ENCODE data around the gene COQ8A.

Gene COQ8A

DNA sequence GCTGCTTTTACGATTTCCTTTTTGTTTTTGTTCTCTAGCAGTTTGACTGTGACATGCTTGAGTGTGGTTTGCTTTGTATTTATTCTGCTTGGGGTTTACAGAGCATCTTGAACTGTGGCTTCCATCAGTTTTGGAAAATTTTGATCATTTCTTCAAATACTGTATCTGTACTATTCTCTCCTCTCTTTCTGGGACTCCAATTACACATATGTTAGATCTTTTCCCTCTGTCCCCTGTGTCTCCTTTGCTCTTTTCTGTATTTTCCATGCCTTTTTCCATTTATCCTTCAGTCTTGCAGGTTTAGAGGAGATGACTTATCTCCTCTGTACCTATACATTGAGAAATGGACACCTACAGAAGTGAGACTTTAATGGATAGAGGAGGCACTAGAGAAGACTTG, 31.7 kb downstream of the COQ8A start:
- Histone ChIP-seq H3K9me3 (ENCODE audit: low read length) (no peaks in the 10 kb centered on the region), H3K27me3 (ENCODE audit: insufficient read depth, low read length) (no peaks in the 10 kb centered on the region), H3K27ac (ENCODE audit: low read depth, low read length, poor library complexity, severe bottlenecking) (no peak overlapping the region), H3K4me2 (ENCODE audit: low read length) (no peak overlapping the region), H2AFZ (ENCODE audit: low read length) (no peak overlapping the region), H3K4me3 (ENCODE audit: low read depth, low read length, poor library complexity, severe bottlenecking) (no peak overlapping the region), H3K9me2 (ENCODE audit: low read depth, low read length) (no peaks in the 10 kb centered on the region), H3K9ac (ENCODE audit: low read length) (no peak overlapping the region), H3K79me2 (ENCODE audit: insufficient read depth, low read length) (no peaks in the 10 kb centered on the region), H3K36me3 (ENCODE audit: insufficient read depth, low read length) (peaks cover 7% of the 10 kb centered on the region; the same call in 1 of the 2 replicates), H4K20me1 (ENCODE audit: insufficient read depth, low read length) (no peaks in the 10 kb centered on the region), H3K4me1 (ENCODE audit: insufficient read depth, low read length, severe bottlenecking) (no peaks in the 10 kb centered on the region), H3F3A (ENCODE audit: insufficient read depth, low read length) (no peaks in the 10 kb centered on the region)
- TF ChIP-seq, protein P1, sequence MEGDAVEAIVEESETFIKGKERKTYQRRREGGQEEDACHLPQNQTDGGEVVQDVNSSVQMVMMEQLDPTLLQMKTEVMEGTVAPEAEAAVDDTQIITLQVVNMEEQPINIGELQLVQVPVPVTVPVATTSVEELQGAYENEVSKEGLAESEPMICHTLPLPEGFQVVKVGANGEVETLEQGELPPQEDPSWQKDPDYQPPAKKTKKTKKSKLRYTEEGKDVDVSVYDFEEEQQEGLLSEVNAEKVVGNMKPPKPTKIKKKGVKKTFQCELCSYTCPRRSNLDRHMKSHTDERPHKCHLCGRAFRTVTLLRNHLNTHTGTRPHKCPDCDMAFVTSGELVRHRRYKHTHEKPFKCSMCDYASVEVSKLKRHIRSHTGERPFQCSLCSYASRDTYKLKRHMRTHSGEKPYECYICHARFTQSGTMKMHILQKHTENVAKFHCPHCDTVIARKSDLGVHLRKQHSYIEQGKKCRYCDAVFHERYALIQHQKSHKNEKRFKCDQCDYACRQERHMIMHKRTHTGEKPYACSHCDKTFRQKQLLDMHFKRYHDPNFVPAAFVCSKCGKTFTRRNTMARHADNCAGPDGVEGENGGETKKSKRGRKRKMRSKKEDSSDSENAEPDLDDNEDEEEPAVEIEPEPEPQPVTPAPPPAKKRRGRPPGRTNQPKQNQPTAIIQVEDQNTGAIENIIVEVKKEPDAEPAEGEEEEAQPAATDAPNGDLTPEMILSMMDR (IDR thresholded peaks at IDR 0.05; ENCODE audit: low read length), result no peak
- no peak for TF ChIP-seq EZH2 (IDR thresholded peaks at IDR 0.05; ENCODE audit: borderline replicate concordance, low read length)

GRCh38 chr1:226972931-226973330, 32.8 kb downstream of the COQ8A start:
- H3K9me2 ChIP-seq (ENCODE audit: low read depth, low read length), result no peaks in the 10 kb centered on the region
- no peak overlapping the region for H3K4me2 ChIP-seq (ENCODE audit: low read length)
- no peaks in the 10 kb centered on the region for H3K4me1 ChIP-seq (ENCODE audit: insufficient read depth, low read length, severe bottlenecking)
- H2AFZ ChIP-seq (ENCODE audit: low read length), result no peak overlapping the region
- H3K27me3 ChIP-seq (ENCODE audit: insufficient read depth, low read length), result no peaks in the 10 kb centered on the region
- H3K4me3 ChIP-seq (ENCODE audit: low read depth, low read length, poor library complexity, severe bottlenecking), result no peak overlapping the region
- H3F3A ChIP-seq (ENCODE audit: insufficient read depth, low read length), result no peaks in the 10 kb centered on the region
- no peak overlapping the region for H3K9ac ChIP-seq (ENCODE audit: low read length)
- H3K36me3 ChIP-seq (ENCODE audit: insufficient read depth, low read length), result peaks cover 7% of the 10 kb centered on the region; the same call in 1 of the 2 replicates
- no peak overlapping the region for H3K27ac ChIP-seq (ENCODE audit: low read depth, low read length, poor library complexity, severe bottlenecking)
- no peaks in the 10 kb centered on the region for H3K79me2 ChIP-seq (ENCODE audit: insufficient read depth, low read length)
- no peaks in the 10 kb centered on the region for H4K20me1 ChIP-seq (ENCODE audit: insufficient read depth, low read length)
- TF ChIP-seq, protein P1 (IDR thresholded peaks at IDR 0.05; ENCODE audit: low read length), result no peak
- no peak for TF ChIP-seq EZH2 (IDR thresholded peaks at IDR 0.05; ENCODE audit: borderline replicate concordance, low read length)
- no peaks in the 10 kb centered on the region for H3K9me3 ChIP-seq (ENCODE audit: low read length)

DNA sequence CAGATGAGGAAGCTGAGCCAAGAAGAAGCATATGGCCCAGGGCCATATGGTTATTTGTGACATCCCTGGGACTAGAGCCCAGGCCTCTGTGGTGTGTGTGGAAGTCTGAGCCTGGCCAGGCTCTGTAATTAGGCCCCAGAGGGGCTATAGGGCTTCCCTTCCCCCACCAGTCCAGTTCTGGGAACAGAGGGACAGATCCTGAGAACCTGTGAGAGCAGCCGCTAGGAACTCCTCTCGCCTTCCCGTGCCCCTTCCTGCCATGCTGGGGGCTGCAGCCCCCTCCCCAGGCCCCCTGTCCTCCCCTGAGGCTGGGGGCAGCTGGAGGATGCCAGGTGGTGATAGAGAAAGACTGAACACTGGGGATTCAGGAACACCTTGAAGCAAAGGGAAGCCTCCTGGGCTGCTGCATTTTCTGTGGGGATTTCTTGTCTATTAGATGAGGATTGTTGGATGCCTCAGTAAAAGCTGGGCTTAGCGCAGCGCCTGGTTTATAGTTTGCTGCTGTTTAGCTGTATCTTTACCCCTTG, 33.3 kb downstream of the COQ8A start:
- H3K9ac ChIP-seq (ENCODE audit: low read length), result no peak overlapping the region
- no peak overlapping the region for H2AFZ ChIP-seq (ENCODE audit: low read length)
- no peaks in the 10 kb centered on the region for H3K27me3 ChIP-seq (ENCODE audit: insufficient read depth, low read length)
- H3K9me3 ChIP-seq (ENCODE audit: low read length), result no peaks in the 10 kb centered on the region
- H3F3A ChIP-seq (ENCODE audit: insufficient read depth, low read length), result no peaks in the 10 kb centered on the region
- no peak for TF ChIP-seq EZH2 (IDR thresholded peaks at IDR 0.05; ENCODE audit: borderline replicate concordance, low read length)
- TF ChIP-seq, protein P1 (IDR thresholded peaks at IDR 0.05; ENCODE audit: low read length), result no peak
- no peak overlapping the region for H3K27ac ChIP-seq (ENCODE audit: low read depth, low read length, poor library complexity, severe bottlenecking)
- H3K9me2 ChIP-seq (ENCODE audit: low read depth, low read length), result no peaks in the 10 kb centered on the region
- peaks cover 7% of the 10 kb centered on the region; the same call in 1 of the 2 replicates for H3K36me3 ChIP-seq (ENCODE audit: insufficient read depth, low read length)
- no peaks in the 10 kb centered on the region for H3K79me2 ChIP-seq (ENCODE audit: insufficient read depth, low read length)
- H3K4me2 ChIP-seq (ENCODE audit: low read length), result no peak overlapping the region
- no peaks in the 10 kb centered on the region for H4K20me1 ChIP-seq (ENCODE audit: insufficient read depth, low read length)
- no peak overlapping the region for H3K4me3 ChIP-seq (ENCODE audit: low read depth, low read length, poor library complexity, severe bottlenecking)
- H3K4me1 ChIP-seq (ENCODE audit: insufficient read depth, low read length, severe bottlenecking), result no peaks in the 10 kb centered on the region

Data from OCI-LY1 (cell line).